HG03521 (cell line): ENCODE measurements around the gene ESYT1.
A peak's percentile ranks its signal among the peaks of the same experiment; 100 is the strongest.
"Not testable (repeated sequence)": the region's sequence is repeated elsewhere in the genome, so short reads cannot be mapped to it uniquely, and the experiment has no call there.

Source experiments
- ATAC-seq: cut with Tn5 transposase; IDR thresholded peaks from one replicate; pipeline ENCODE4 v1.9.1; 2021; ENCODE audit warnings: mild to moderate bottlenecking, moderate library complexity; ENCODE audit not compliant: unreplicated experiment

The ESYT1 gene

DNA sequence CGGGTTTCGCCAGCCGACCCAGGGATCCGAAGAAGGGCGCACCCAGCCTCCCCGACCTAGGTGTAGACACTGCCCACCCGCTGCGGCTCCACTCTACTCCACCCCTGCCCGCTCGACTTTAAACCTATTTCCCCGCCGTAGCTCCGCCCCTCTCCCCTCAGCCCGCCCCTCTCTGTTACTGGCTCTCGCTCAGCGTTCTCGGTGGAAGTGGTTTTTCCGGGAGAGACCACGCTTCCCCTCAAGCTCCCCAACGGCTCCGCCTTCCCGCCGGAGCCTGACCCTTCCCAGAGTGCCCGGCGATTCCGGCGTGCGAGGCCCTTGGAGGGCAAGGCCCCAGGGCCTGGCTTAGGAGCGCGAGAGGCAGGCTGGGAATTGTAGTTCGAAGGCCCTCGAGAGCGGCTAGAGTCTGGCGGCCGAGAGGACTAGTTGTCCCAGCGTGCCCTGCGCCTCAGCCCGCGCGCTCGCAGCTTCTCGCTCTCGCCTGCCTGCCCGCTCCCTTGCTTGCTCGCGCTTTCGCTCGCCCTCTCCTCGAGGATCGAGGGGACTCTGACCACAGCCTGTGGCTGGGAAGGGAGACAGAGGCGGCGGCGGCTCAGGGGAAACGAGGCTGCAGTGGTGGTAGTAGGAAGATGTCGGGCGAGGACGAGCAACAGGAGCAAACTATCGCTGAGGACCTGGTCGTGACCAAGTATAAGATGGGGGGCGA, 23.8 kb upstream of the ESYT1 start, which contains the start of gene PA2G4:
PA2G4 (plus strand) TSS at position 451 of the 706 bp plus-strand sequence; CDS start at position 630, 179 bp downstream.
- peak; percentile 91 for ATAC-seq

DNA sequence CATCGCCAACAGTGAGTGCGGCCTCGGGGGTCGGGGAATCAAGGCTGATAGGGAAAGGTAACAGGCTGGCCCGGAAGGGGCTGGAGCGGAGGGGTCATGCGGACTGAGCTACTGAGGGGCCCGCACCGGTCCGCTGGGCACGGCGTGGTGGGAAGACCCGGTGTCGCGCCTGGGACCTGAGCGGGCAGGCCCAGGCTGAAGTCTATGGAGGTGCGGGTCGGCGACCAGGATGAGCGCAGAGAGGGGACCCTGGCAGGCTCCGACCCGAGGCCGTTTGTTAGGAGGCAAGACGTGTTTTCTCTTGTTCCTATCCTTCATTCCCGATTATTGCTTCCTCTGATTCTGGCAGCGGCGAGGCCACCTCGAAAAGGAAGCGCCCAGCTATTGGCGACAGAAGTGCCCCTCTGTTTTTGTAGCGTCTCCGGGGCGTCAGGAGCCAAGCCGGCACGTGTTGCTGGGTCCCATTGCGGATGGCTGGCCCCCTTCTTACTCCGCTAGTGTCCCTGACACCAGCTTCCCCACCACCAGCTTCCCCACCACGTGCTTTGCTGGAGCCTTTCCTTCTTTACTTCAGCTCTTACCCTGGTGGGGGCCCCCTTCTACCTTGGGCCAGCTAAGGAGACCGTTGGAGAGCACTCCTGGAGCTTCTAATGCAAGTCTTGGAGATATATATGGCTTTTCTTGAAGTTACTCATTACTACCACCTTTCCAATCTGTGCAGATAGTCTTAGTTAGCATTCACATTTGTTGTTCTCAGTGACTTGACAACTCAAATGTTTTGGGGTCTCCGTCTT, 23.1 kb upstream of the ESYT1 start:
- no peak for ATAC-seq

DNA sequence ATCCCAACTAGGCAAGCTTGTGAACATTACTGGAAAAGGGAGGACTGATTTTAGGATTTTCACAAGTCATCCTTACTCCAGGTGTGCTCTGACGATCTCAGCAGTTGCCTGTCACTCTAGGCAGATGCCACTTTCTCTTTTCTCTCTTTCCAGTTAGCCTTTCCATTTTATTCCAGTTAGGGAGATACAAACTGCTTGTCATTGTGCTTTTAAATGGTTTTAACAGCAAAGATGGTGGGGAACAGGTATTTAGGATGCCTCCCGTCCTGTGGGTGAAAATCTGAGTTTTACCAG, 22.5 kb upstream of the ESYT1 start:
- no peak for ATAC-seq

GRCh38 chr12:56107242-56107641, 20.8 kb upstream of the ESYT1 start:
- no peak for ATAC-seq

DNA sequence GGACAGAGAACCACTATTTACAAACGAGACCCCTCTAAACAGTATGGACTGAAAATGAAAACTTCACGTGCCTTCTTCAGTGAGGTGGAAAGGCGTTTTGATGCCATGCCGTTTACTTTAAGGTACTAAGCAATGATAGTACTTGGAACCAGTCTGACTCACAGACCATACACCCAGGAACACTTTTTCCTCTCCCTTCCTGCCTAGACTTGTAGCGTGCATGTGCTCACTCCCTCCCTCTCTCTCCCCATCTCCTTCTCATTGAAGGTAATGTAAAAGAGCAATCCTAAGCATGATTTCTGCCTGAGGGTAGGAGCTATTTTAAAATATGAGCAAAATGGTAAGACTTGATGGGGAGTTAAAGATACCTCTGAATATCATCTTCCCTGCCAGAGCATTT, 17.5 kb upstream of the ESYT1 start:
- ATAC-seq, result no peak

GRCh38 chr12:56114084-56114483, 14.0 kb upstream of the ESYT1 start:
- ATAC-seq, result no peak

- no peak for ATAC-seq
Observed at GRCh38 chr12:56115329-56115728, 12.7 kb upstream of the ESYT1 start.

- ATAC-seq, result peak; percentile 44
Observed at GRCh38 chr12:56116267-56117081, 11.6 kb upstream of the ESYT1 start, which contains the start of gene RPL41. Gene RPL41, plus strand, starts transcription at chr12:56116633.

- not testable (repeated sequence) for ATAC-seq
Observed at GRCh38 chr12:56117082-56117706, 10.9 kb upstream of the ESYT1 start.

DNA sequence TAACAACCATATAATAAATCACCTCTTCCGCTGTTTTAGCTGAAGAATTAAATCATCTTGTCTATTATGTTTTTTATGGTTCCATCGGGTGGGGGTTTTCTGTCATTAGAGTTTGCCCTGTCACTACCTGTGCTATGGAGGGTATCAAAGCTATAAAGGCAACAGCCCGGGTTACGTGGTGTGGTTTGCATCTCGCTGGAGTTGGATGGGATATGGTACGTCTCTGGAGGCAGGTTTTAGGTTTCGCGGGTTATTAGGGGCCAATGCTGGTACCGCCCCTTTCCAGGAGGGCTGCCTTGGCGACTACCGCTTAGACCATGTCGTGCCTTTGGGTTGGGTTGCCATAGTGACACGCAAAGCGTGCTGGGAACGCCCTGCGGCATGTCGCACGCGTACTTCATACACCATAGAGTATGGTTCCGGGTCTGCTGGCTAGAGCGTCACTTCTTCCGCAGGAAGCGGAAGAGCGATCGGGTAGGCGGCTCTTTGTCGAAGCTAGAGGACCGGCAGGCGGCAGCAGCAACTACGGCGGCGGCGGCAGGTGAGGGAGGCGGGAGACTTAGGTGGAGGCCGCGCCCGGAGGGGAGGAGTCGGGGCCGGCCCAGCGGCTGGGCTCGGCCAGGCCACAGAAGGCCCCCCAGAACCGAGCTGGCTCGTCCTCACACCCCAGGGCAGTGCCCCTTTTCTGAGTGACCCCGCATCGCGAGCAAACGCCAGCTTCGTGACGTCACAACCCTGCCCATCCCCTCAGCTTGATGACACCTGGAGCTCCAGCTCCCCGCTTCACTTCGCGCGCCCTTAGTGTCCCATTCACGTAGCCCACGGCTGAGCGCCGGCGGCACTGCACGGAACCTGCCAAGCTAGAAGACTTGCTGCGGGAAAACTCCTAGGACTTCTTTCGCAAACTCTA, 10.0 kb upstream of the ESYT1 start, which contains the start of gene ZC3H10:
ZC3H10 (plus strand) TSS at position 489 of the 910 bp plus-strand sequence. CDS start 2,297 bp downstream, outside the sequence.
- peak; percentile 77 for ATAC-seq

- ATAC-seq, result peak; percentile 3
Observed at GRCh38 chr12:56118688-56119357, 9.2 kb upstream of the ESYT1 start.

DNA sequence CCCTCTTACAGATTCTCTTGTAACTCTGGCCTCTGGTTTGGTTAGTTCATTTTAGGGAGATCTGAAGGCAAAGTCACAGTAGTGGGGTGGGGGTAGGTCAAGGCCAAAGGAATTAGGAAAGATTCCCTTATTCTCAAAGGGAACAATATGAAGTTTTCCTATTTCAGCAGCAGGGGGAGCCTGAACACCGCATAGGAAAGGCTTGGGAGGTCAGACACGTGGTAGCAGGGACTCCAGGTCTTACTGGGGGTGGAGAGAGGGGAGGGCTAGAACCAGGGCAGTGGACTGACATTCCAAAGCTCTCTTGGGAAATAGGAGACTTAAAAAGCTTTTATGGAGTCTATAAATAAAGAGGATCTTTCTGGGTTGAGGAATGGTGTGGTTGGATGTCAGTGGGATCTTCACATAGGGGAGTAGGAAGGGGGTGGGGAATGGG, 8.7 kb upstream of the ESYT1 start:
- ATAC-seq, result no peak

GRCh38 chr12:56120158-56120846, 7.8 kb upstream of the ESYT1 start:
- ATAC-seq, result no peak

GRCh38 chr12:56121204-56121870, 6.7 kb upstream of the ESYT1 start:
- no peak for ATAC-seq

DNA sequence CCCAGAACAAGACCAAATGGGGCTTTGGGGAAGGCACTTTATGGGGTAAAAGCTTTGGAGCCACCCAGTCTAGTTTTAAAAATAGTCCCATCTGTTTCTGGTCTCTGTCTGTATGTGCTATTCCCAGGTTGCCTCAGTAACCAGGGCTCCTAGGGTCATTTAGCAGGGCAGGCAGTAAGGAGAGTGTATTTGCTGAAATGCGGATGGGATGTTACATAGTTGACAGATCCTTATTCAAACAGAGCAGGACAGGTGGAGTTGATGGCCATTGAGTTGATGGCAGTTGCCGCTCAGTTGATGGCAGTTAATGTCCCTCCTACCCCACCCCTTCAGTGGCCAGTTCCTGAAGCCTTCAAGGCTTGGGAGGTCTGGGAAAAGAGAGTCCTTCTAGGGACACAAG, 5.4 kb upstream of the ESYT1 start:
- no peak for ATAC-seq

GRCh38 chr12:56124133-56124532, 3.9 kb upstream of the ESYT1 start:
- no peak for ATAC-seq

DNA sequence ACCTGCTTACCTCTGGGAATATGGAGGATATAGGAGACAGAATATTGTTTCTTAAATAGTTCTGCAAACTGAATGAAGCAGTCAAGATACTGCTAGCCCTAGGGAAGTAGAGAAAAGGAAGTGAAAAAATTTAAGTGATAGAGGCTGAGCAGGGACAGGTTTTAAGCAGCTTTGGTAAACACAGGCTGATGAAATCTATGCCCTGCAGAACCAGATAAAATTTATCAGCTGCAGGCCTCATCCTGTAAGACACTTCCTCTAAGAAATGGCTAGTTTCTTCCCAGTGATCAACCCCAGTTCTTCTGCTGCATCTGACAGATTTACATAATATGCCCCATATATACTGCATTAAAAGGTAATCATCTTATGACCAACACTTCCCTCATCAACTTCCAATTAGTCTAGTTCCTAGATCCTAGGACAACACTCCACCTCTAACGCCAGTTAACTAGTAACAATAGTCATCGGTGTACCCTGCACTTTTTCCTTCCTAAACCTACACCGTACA, 1.3 kb upstream of the ESYT1 start:
- ATAC-seq, result no peak

GRCh38 chr12:56127485-56127887, 581 bp upstream of the ESYT1 start:
- ATAC-seq, result no peak
